GM23338 (cell line): ENCODE results near the gene BTNL2. TPM values are rescaled to one million over a fixed set of nuclear protein-coding genes. Genes with fewer than 3 reads are reported as not detected.

Experiments used
- ATAC-seq: fragments of 200-7000 bp; cut with Tn5 transposase; 3 replicates; pipeline ENCODE4 v1.9.1; 2020
- DNase-seq: peaks from one replicate; pipeline ENCODE4 v3.0.0-alpha.2; 2015; ENCODE audit warnings: low spot score
- H2AFZ ChIP-seq: fragments of 200-600 bp; sonication (generic); 2 replicates; pipeline ENCODE4 v1.8.0; 2016; ENCODE audit warnings: antibody characterized with exemption, mild to moderate bottlenecking, moderate library complexity
- H3F3A ChIP-seq: fragments of 200-600 bp; sonication (generic); replicated peaks from 2 replicates; pipeline ENCODE4 v1.8.0; 2017; ENCODE audit warnings: antibody characterized with exemption, mixed run types, low read depth
- H3K27ac ChIP-seq: fragments of 200-600 bp; sonication (generic); 2 replicates; pipeline ENCODE4 v1.6.1; 2016; ENCODE audit warnings: low read depth
- H3K27me3 ChIP-seq: fragments of 200-600 bp; sonication (generic); 2 replicates; pipeline ENCODE4 v1.8.0; 2016; ENCODE audit warnings: mild to moderate bottlenecking, mixed run types, moderate library complexity; ENCODE audit not compliant: insufficient read depth
- H3K36me3 ChIP-seq: fragments of 200-600 bp; sonication (generic); 2 replicates; pipeline ENCODE4 v1.8.0; 2016; ENCODE audit warnings: mild to moderate bottlenecking; ENCODE audit not compliant: insufficient read depth
- H3K4me1 ChIP-seq: fragments of 200-600 bp; sonication (generic); 2 replicates; pipeline ENCODE4 v1.8.0; 2016; ENCODE audit warnings: mild to moderate bottlenecking, moderate library complexity; ENCODE audit not compliant: insufficient read depth
- H3K4me2 ChIP-seq: fragments of 200-600 bp; sonication (generic); 2 replicates; pipeline ENCODE4 v1.7.1; 2017; ENCODE audit warnings: mixed run types
- H3K4me3 ChIP-seq: fragments of 200-600 bp; sonication (generic); 2 replicates; pipeline ENCODE4 v1.6.1; 2016; ENCODE audit warnings: mixed run types
- H3K79me2 ChIP-seq: fragments of 200-600 bp; sonication (generic); replicated peaks from 2 replicates; pipeline ENCODE4 v1.8.0; 2017; ENCODE audit warnings: mild to moderate bottlenecking; ENCODE audit not compliant: insufficient read depth
- H3K9me2 ChIP-seq: fragments of 200-600 bp; sonication (generic); 2 replicates; pipeline ENCODE4 v1.8.0; 2017; ENCODE audit not compliant: insufficient read depth
- H4K20me1 ChIP-seq: fragments of 200-600 bp; sonication (generic); replicated peaks from 2 replicates; pipeline ENCODE4 v1.8.0; 2017; ENCODE audit warnings: mild to moderate bottlenecking; ENCODE audit not compliant: insufficient read depth
- H3K27ac Mint-ChIP-seq: 2 replicates; pipeline ENCODE4 v1.8.0; 2020; ENCODE audit warnings: inconsistent platforms, mild to moderate bottlenecking, moderate library complexity, mixed read lengths
- H3K27me3 Mint-ChIP-seq: 3 replicates; pipeline ENCODE4 v1.8.0; 2022; ENCODE audit warnings: low read depth, mild to moderate bottlenecking, moderate library complexity, mixed read lengths, inconsistent platforms; ENCODE audit not compliant: insufficient read depth, poor library complexity
- H3K36me3 Mint-ChIP-seq: 3 replicates; pipeline ENCODE4 v1.8.0; 2021; ENCODE audit warnings: low read depth, mild to moderate bottlenecking, inconsistent platforms, moderate library complexity, mixed read lengths
- H3K4me1 Mint-ChIP-seq: 3 replicates; pipeline ENCODE4 v1.8.0; 2020; ENCODE audit warnings: mild to moderate bottlenecking, inconsistent platforms, mixed read lengths
- H3K4me3 Mint-ChIP-seq: 3 replicates; pipeline ENCODE4 v1.8.0; 2021; ENCODE audit warnings: moderate library complexity, mild to moderate bottlenecking, inconsistent platforms, mixed read lengths
- H3K9me3 Mint-ChIP-seq: 3 replicates; pipeline ENCODE4 v1.8.0; 2020; ENCODE audit warnings: moderate library complexity, mild to moderate bottlenecking, inconsistent platforms, mixed read lengths
- CREB1 ChIP-seq: fragments of 250-450 bp; sonication (Bioruptor Pico); IDR thresholded peaks from 2 replicates; pipeline ENCODE4 v1.5.0; 2020; ENCODE audit warnings: low read depth, mild to moderate bottlenecking, moderate library complexity
- NANOG ChIP-seq: IDR thresholded peaks from 2 replicates; pipeline ENCODE4 v1.6.1; 2016; ENCODE audit warnings: antibody characterized with exemption, borderline replicate concordance
- POLR2AphosphoS5 ChIP-seq: IDR thresholded peaks from 2 replicates; pipeline ENCODE4 v1.6.1; 2016; ENCODE audit warnings: antibody characterized with exemption, low read depth
- REST ChIP-seq: IDR thresholded peaks from one replicate; pipeline ENCODE4 v1.6.1; 2018; ENCODE audit warnings: antibody characterized with exemption; ENCODE audit not compliant: unreplicated experiment
- STAT1 ChIP-seq: IDR thresholded peaks from one replicate; pipeline ENCODE4 v1.6.1; 2016; ENCODE audit warnings: antibody characterized with exemption; ENCODE audit not compliant: unreplicated experiment
- ZNF114 ChIP-seq: fragments of 250-450 bp; sonication (Bioruptor Pico); IDR thresholded peaks from 2 replicates; pipeline ENCODE4 v1.5.0; 2020; ENCODE audit warnings: mild to moderate bottlenecking, moderate library complexity
- ZNF331 ChIP-seq: fragments of 250-450 bp; sonication (Bioruptor Pico); IDR thresholded peaks from 2 replicates; pipeline ENCODE4 v1.5.0; 2020; ENCODE audit warnings: low read depth, mild to moderate bottlenecking, moderate library complexity
- ZNF462 ChIP-seq: fragments of 250-450 bp; sonication (Bioruptor Pico); IDR thresholded peaks from 2 replicates; pipeline ENCODE4 v1.5.0; 2020; ENCODE audit warnings: mild to moderate bottlenecking, moderate library complexity
- polyA plus RNA-seq: library from polyadenylated mRNA; unstranded; fragments of >200 nt; fragmentation: Nextera tagmentation; extraction: Ambion mirVana; gene quantifications from 2 replicates; pipeline ENCODE4 v1.2.1, GENCODE V29; 2016
- total RNA-seq: library from RNA; depleted of rRNA; stranded (reverse); fragments of >200 nt; shearing (Covaris generic); gene quantifications from 2 replicates; pipeline ENCODE4 v1.2.3, GENCODE V29; 2014
- TF ChIP-seq, protein P1 (sequence below): IDR thresholded peaks from 2 replicates; pipeline ENCODE4 v1.6.1; 2016; ENCODE audit warnings: antibody characterized with exemption

The BTNL2 gene
- total and polyA plus RNA-seq, 2 experiments from 2014 or later, result not detected

DNA sequence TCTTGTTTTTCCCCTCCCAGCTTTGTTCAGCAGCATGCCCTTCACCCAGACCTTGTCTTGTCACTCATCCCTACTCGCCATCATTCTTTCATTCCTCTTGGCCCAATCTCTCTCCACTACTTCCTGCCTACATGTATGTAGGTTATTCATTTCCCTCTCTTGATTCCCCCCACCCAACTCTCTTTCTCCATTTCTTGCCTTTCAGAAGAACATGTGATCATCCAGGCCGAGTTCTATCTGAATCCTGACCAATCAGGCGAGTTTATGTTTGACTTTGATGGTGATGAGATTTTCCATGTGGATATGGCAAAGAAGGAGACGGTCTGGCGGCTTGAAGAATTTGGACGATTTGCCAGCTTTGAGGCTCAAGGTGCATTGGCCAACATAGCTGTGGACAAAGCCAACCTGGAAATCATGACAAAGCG, 35.3 kb upstream of the BTNL2 start (continued):
- TF ChIP-seq, protein P1, sequence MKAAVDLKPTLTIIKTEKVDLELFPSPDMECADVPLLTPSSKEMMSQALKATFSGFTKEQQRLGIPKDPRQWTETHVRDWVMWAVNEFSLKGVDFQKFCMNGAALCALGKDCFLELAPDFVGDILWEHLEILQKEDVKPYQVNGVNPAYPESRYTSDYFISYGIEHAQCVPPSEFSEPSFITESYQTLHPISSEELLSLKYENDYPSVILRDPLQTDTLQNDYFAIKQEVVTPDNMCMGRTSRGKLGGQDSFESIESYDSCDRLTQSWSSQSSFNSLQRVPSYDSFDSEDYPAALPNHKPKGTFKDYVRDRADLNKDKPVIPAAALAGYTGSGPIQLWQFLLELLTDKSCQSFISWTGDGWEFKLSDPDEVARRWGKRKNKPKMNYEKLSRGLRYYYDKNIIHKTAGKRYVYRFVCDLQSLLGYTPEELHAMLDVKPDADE, result no peak
- TF ChIP-seq CREB1 (CRISPR knock-in tag), result no peak
- TF ChIP-seq NANOG, result no peak
- no peak for TF ChIP-seq STAT1

DNA sequence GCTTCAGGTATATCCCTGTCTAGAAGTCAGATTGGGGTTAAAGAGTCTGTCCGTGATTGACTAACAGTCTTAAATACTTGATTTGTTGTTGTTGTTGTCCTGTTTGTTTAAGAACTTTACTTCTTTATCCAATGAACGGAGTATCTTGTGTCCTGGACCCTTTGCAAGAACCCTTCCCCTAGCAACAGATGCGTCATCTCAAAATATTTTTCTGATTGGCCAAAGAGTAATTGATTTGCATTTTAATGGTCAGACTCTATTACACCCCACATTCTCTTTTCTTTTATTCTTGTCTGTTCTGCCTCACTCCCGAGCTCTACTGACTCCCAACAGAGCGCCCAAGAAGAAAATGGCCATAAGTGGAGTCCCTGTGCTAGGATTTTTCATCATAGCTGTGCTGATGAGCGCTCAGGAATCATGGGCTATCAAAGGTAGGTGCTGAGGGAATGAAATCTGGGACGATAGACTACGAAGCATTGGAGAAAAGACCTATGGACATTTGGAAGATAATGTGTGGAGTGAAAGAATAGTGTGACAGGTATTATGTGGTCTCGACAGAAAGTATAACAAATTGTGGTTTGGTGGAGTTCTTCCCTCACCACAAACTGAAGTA, 32.7 kb upstream of the BTNL2 start, which contains the start of gene HLA-DRA:
HLA-DRA (plus strand) TSS at position 286 of the 613 bp plus-strand sequence; CDS start at position 350, 64 bp downstream.
- Histone ChIP-seq H3K9me2 (0 out of 2 replicates have a peak, but pooled peaks cover 8% of the 10 kb centered on the region), H3K4me1 (no peaks in the 10 kb centered on the region), H3K36me3 (no peaks in the 10 kb centered on the region), H3F3A (no peaks in the 10 kb centered on the region), H4K20me1 (no peaks in the 10 kb centered on the region), H2AFZ (peak within 1 kb of the TSS; percentile 33; the same call in 1 of the 2 replicates), H3K4me3 (peak within 1 kb of the TSS; percentile 12), H3K27ac (no peak within 1 kb of the TSS), H3K79me2 (no peaks in the 10 kb centered on the region), H3K27me3 (no peaks in the 10 kb centered on the region), H3K4me2 (peak within 1 kb of the TSS; percentile 58)
- Mint-ChIP-seq H3K36me3 (no peaks in the 10 kb centered on the region), H3K4me1 (peaks cover 6% of the 10 kb centered on the region; the same call in 2 of the 3 replicates), H3K27ac (peak within 1 kb of the TSS; percentile 19; the same call in 1 of the 2 replicates), H3K27me3 (no peaks in the 10 kb centered on the region), H3K4me3 (peak within 1 kb of the TSS; percentile 59; the same call in 2 of the 3 replicates), H3K9me3 (no peaks in the 10 kb centered on the region)
- peak; percentile 98 for ATAC-seq
- no peak for TF ChIP-seq REST
- peak; percentile 94 for TF ChIP-seq CREB1 (CRISPR knock-in tag)
- no peak for TF ChIP-seq ZNF331 (CRISPR knock-in tag)
- DNase-seq, result peak; percentile 90

GRCh38 chr6:32439139-32439538, 32.2 kb upstream of the BTNL2 start:
- Mint-ChIP-seq H3K4me1 (peaks cover 6% of the 10 kb centered on the region; the same call in 2 of the 3 replicates), H3K27ac (no peak overlapping the region), H3K27me3 (no peaks in the 10 kb centered on the region), H3K9me3 (no peaks in the 10 kb centered on the region), H3K36me3 (no peaks in the 10 kb centered on the region), H3K4me3 (no peak overlapping the region)
- no peak for ATAC-seq
- 0 out of 2 replicates have a peak, but pooled peaks cover 8% of the 10 kb centered on the region for H3K9me2 ChIP-seq
- H3K4me1 ChIP-seq, result no peaks in the 10 kb centered on the region
- H3K4me2 ChIP-seq, result no peak overlapping the region
- no peaks in the 10 kb centered on the region for H4K20me1 ChIP-seq
- no peak overlapping the region for H3K4me3 ChIP-seq
- no peaks in the 10 kb centered on the region for H3F3A ChIP-seq
- H2AFZ ChIP-seq, result no peak overlapping the region
- no peaks in the 10 kb centered on the region for H3K79me2 ChIP-seq
- no peak for DNase-seq
- H3K36me3 ChIP-seq, result no peaks in the 10 kb centered on the region
- H3K27me3 ChIP-seq, result no peaks in the 10 kb centered on the region
- H3K27ac ChIP-seq, result no peak overlapping the region
- TF ChIP-seq ZNF462 (CRISPR knock-in tag), result no peak
- no peak for TF ChIP-seq ZNF114 (CRISPR knock-in tag)
- no peak for TF ChIP-seq CREB1 (CRISPR knock-in tag)
- no peak for TF ChIP-seq POLR2AphosphoS5
